Thyroid gland (tissue), 4 donors: ENCODE measurements around the gene SOAT2.

Source experiments
- POLR2A ChIP-seq, 2 donors: fragments of 450-650 bp; IDR thresholded peaks; one replicate each; pipeline ENCODE4 v1.6.1; 2017; ENCODE audit warnings: antibody characterized with exemption in 2 of 2, mild to moderate bottlenecking in 2 of 2, moderate library complexity in 1 of 2
- TF ChIP-seq, protein P1 (sequence below), 6 experiments: fragments of 200-600 bp in 3 of 6; fragments of 450-650 bp in 3 of 6; sonication (generic) in 3 of 6; IDR thresholded peaks; one replicate each; pipeline ENCODE4 v1.5.1; 2016 to 2019; ENCODE audit warnings: antibody characterized with exemption in 6 of 6, mild to moderate bottlenecking in 2 of 6, inconsistent platforms in 1 of 6, moderate library complexity in 1 of 6

DNA sequence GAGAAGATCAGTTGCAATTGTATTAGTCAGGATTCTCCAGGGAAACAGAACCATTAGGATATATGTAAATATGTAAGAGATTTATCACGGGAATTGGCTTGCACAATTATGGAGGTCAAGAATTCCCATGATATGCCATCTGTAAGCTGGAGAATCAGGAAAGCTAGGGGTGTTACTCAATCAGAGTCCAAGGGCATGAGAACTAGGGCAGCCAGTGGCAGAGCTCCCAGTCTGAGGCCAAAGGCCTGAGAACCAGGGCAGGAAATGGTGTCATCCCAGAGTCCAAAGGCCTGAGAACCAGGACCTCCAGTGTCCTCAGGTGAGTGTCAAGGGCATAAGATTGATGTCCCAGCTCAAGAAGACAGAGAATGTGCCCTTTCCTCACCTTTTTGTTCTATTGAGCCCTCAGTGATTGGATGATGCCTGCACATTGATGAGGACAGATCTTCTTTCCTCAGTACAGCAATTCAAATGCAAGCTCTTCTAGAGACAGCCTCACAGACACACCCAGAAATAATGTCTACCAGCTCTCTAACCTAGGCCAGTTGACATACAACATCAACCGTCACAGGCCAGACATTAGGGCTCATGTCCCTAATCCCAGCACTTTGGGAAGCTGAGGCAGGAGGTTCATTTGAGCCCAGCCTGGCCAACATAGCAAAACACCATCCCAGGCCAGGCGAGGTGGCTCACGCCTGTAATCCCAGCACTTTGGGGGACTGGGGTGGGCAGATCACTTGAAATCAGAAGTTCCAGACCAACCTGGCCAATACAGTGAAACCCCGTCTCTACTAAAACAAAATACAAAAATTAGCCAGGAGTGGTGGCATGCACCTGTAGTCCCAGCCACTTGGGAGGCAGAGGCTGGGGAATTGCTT is 42.3 kb downstream of the SOAT2 start:
- TF ChIP-seq, protein P1, sequence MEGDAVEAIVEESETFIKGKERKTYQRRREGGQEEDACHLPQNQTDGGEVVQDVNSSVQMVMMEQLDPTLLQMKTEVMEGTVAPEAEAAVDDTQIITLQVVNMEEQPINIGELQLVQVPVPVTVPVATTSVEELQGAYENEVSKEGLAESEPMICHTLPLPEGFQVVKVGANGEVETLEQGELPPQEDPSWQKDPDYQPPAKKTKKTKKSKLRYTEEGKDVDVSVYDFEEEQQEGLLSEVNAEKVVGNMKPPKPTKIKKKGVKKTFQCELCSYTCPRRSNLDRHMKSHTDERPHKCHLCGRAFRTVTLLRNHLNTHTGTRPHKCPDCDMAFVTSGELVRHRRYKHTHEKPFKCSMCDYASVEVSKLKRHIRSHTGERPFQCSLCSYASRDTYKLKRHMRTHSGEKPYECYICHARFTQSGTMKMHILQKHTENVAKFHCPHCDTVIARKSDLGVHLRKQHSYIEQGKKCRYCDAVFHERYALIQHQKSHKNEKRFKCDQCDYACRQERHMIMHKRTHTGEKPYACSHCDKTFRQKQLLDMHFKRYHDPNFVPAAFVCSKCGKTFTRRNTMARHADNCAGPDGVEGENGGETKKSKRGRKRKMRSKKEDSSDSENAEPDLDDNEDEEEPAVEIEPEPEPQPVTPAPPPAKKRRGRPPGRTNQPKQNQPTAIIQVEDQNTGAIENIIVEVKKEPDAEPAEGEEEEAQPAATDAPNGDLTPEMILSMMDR (IDR thresholded peaks at IDR 0.05): no peak
- no peak for TF ChIP-seq POLR2A (IDR thresholded peaks at IDR 0.05)
